Peyer's patch (tissue), 4 donors: Measurements from ENCODE around the gene ATCAY. TPM values are rescaled to one million over a fixed set of nuclear protein-coding genes. Genes with fewer than 3 reads are reported as not detected.
A peak's percentile ranks its signal among the peaks of the same experiment; 100 is the strongest.
"Not testable (repeated sequence)": the region's sequence is repeated elsewhere in the genome, so short reads cannot be mapped to it uniquely, and the experiment has no call there.

Experiments
- DNase-seq, 3 donors: peaks; one replicate each; pipeline ENCODE4 v3.0.0-alpha.2; 2017 to 2019
- H3K27ac ChIP-seq, 4 donors: fragments of 200-600 bp; sonication (generic); one replicate each; pipeline ENCODE4 v1.5.1; 2016 to 2019
- H3K27me3 ChIP-seq, 2 donors: fragments of 200-600 bp; sonication (generic); one replicate each; pipeline ENCODE4 v1.5.1; 2019
- H3K36me3 ChIP-seq, 3 donors: fragments of 200-600 bp; sonication (generic); one replicate each; pipeline ENCODE4 v1.5.1; 2016 to 2019
- H3K4me1 ChIP-seq, 4 donors: fragments of 200-600 bp; sonication (generic); one replicate each; pipeline ENCODE4 v1.5.1; 2016 to 2019
- H3K4me3 ChIP-seq, 4 donors: fragments of 200-600 bp; sonication (generic); 1 replicate in 3 of 4; 2 replicates in 1 of 4; pipeline ENCODE4 v1.5.1; 2016 to 2019; ENCODE audit warnings: mild to moderate bottlenecking in 1 of 4
- H3K9me3 ChIP-seq, 4 donors: fragments of 200-600 bp; sonication (generic); one replicate each; pipeline ENCODE4 v1.5.1; 2016 to 2019; ENCODE audit warnings: mild to moderate bottlenecking in 1 of 4
- CTCF ChIP-seq, 6 experiments: fragments of 450-650 bp in 4 of 6; fragments of 200-600 bp in 2 of 6; sonication (generic) in 1 of 6; IDR thresholded peaks; one replicate each; pipeline ENCODE4 v1.5.1; 2017 to 2019; ENCODE audit warnings: antibody characterized with exemption in 6 of 6, mild to moderate bottlenecking in 3 of 6, moderate library complexity in 1 of 6
- POLR2A ChIP-seq, 2 donors: fragments of 450-650 bp; IDR thresholded peaks; one replicate each; pipeline ENCODE4 v1.5.1; 2017; ENCODE audit warnings: antibody characterized with exemption in 2 of 2, mild to moderate bottlenecking in 2 of 2, moderate library complexity in 2 of 2
- total RNA-seq, 4 donors: library from RNA; depleted of rRNA; stranded (reverse); fragments of >200 nt; gene quantifications; one replicate each; pipeline ENCODE4 v1.1.0, GENCODE V29; 2016

The ATCAY gene
- total RNA-seq, 4 donors from 2014 or later, result 0.13 to 0.47 TPM; not detected in 2

GRCh38 chr19:3949997-3950859 lies 69.7 kb downstream of the ATCAY start:
- Histone ChIP-seq H3K27ac (peak overlapping the region in 2 of 4 donors; percentile 46 to 72), H3K36me3 (no peaks in the 10 kb centered on the region), H3K9me3 (no peaks in the 10 kb centered on the region), H3K27me3 (no peaks in the 10 kb centered on the region), H3K4me3 (peak overlapping the region in 1 of 4 donors; percentile 30), H3K4me1 (peaks cover 0 to 11% (median 0%) of the 10 kb centered on the region in 4 donors)
- TF ChIP-seq CTCF (IDR thresholded peaks at IDR 0.05) (no peak), POLR2A (IDR thresholded peaks at IDR 0.05) (no peak)
- no peak for DNase-seq

DNA sequence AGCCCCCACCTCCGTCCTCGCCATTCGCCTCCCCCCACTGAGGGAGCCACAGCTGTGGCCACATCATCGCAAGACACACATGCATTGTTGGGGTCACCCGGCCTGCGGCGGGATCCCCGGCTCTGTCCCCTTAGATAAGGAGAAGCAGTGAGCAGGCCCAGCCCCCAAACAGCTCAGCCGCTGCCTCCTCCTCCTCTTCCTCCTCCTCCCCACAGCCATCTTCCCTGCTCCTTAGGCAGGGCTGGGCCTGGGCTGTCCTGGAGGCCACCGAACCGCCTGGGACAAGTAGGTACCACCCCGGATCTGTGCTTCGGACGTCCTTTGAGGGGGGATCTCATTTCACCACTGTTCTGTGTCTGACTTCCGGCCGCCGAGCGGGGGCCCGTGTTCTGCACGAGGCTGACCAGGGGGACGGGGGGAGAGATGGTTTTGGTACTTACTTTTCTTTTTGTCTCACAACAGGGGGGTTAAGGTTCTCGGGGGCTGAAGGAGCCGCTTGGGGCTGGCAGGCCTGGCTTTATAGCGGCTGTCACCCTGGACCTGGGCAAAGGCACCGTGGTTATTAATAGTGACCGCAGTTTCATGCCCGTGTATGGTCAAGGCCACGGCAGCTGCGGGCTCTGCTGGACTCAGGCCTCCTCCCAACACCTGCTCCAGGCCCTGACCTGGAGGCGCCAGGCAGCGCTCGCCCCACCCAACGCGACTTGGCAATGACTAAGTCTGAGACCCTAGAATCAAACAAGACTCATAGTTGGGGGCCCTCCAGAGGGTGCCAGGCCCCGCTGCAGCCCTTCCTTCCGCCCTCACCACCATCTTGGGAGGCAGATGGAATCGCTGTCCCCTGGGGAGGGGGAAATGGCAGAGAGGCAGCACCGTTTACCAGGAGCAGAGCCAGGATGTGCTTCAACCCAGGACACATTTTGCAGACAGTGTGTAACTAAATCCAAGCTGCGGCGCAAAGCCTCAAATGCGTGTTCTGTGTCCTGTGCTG lies 70.7 kb downstream of the ATCAY start:
- no peak for TF ChIP-seq POLR2A (IDR thresholded peaks at IDR 0.05)
- no peak for TF ChIP-seq CTCF (IDR thresholded peaks at IDR 0.05)
- Histone ChIP-seq H3K4me3 (peak overlapping the region in 2 of 4 donors; percentile 19 to 30), H3K4me1 (peaks cover 0 to 11% (median 0%) of the 10 kb centered on the region in 4 donors), H3K9me3 (no peaks in the 10 kb centered on the region), H3K27ac (peak overlapping the region in 2 of 4 donors; percentile 46 to 72), H3K36me3 (peaks cover 0 to 6% (median 0%) of the 10 kb centered on the region in 3 donors), H3K27me3 (no peaks in the 10 kb centered on the region)
- no peak for DNase-seq

GRCh38 chr19:3952755-3953276 lies 72.3 kb downstream of the ATCAY start:
- H3K4me3 ChIP-seq, DNase-seq, H3K9me3 ChIP-seq, H3K27me3 ChIP-seq: not testable (repeated sequence)
- peaks cover 0 to 11% (median 0%) of the 10 kb centered on the region in 4 donors for H3K4me1 ChIP-seq
- H3K27ac ChIP-seq, result peak overlapping the region in 1 of 4 donors; percentile 72
- H3K36me3 ChIP-seq, result peaks cover 0 to 12% (median 0%) of the 10 kb centered on the region in 3 donors

- Histone ChIP-seq H3K4me3 (no peak overlapping the region), H3K9me3 (no peaks in the 10 kb centered on the region), H3K27ac (no peak overlapping the region), H3K4me1 (peaks cover 0 to 11% (median 0%) of the 10 kb centered on the region in 4 donors), H3K36me3 (peaks cover 0 to 25% (median 0%) of the 10 kb centered on the region in 3 donors), H3K27me3 (no peaks in the 10 kb centered on the region)
- TF ChIP-seq POLR2A (IDR thresholded peaks at IDR 0.05) (no peak), CTCF (IDR thresholded peaks at IDR 0.05) (no peak)
- DNase-seq, result no peak
Observed at GRCh38 chr19:3954107-3954506, 73.6 kb downstream of the ATCAY start.

- not testable (repeated sequence) for H3K27ac ChIP-seq, H3K4me3 ChIP-seq
- H3K36me3 ChIP-seq, result peaks cover 0 to 37% (median 0%) of the 10 kb centered on the region in 3 donors
Observed at GRCh38 chr19:3955276-3955675, 74.8 kb downstream of the ATCAY start.

DNA sequence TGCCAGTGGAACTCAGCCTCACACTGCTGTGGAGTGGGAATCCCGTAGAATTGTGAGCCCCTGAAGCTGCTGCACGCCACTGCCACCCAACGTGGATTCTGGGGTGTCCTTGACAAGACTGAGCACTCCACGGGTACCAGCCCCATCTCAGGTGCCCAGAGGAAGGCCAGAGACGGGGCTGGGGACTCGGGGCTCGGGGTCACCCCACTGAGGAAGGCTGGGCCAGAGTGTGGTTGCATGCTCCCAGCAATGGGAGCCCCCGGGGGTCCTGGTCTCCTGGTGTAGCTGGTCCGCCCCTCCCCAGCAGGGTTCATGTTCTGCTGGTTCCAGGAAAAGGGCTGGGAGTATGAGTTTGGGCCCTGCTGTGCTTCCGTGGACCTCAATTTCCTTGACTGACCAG lies 75.2 kb downstream of the ATCAY start:
- no peak for TF ChIP-seq POLR2A (IDR thresholded peaks at IDR 0.05)
- no peak for TF ChIP-seq CTCF (IDR thresholded peaks at IDR 0.05)
- Histone ChIP-seq H3K27ac (no peak overlapping the region), H3K9me3 (no peaks in the 10 kb centered on the region), H3K4me1 (peaks cover 0 to 6% (median 0%) of the 10 kb centered on the region in 4 donors), H3K27me3 (no peaks in the 10 kb centered on the region), H3K36me3 (peaks cover 0 to 41% (median 0%) of the 10 kb centered on the region in 3 donors), H3K4me3 (no peak overlapping the region)
- DNase-seq, result no peak

More at GRCh38 chr19:3955276-3955675, 74.8 kb downstream of the ATCAY start:
- not testable (repeated sequence) for DNase-seq, H3K9me3 ChIP-seq, H3K27me3 ChIP-seq
- peaks cover 0 to 10% (median 0%) of the 10 kb centered on the region in 4 donors for H3K4me1 ChIP-seq
